Endodermal cell (in vitro differentiated cells): ENCODE results near the gene LRRC75B. TPM values are rescaled to one million over a fixed set of nuclear protein-coding genes. Genes with fewer than 3 reads are reported as not detected.
"Not testable (repeated sequence)": the region's sequence is repeated elsewhere in the genome, so short reads cannot be mapped to it uniquely, and the experiment has no call there.

Experiments
- DNase-seq: peaks from one replicate; pipeline ENCODE4 v3.0.0-alpha.2; 2017
- H3K27ac ChIP-seq: 2 replicates; pipeline ENCODE4 v1.5.1; 2013; ENCODE audit warnings: mild to moderate bottlenecking, low read depth, low read length, moderate library complexity
- H3K27me3 ChIP-seq: 2 replicates; pipeline ENCODE4 v1.6.1; 2013; ENCODE audit warnings: mild to moderate bottlenecking, low read length, moderate library complexity; ENCODE audit not compliant: insufficient read depth, control insufficient read depth, poor library complexity, severe bottlenecking
- H3K36me3 ChIP-seq: 2 replicates; pipeline ENCODE4 v1.7.0; 2013; ENCODE audit warnings: mild to moderate bottlenecking, low read length, moderate library complexity; ENCODE audit not compliant: control insufficient read depth, insufficient read depth
- H3K4me1 ChIP-seq: one replicate; pipeline ENCODE4 v1.7.0; 2013; ENCODE audit warnings: low read length; ENCODE audit not compliant: control insufficient read depth, insufficient read depth
- H3K4me3 ChIP-seq: 2 replicates; pipeline ENCODE4 v1.5.1; 2013; ENCODE audit warnings: mild to moderate bottlenecking, low read length, moderate library complexity
- H3K9ac ChIP-seq: 2 replicates; pipeline ENCODE4 v1.6.1; 2013; ENCODE audit warnings: mild to moderate bottlenecking, low read length, moderate library complexity; ENCODE audit not compliant: poor library complexity, severe bottlenecking; ENCODE audit errors: extremely low read depth
- H3K9me3 ChIP-seq: 2 replicates; pipeline ENCODE4 v1.6.1; 2013; ENCODE audit warnings: mild to moderate bottlenecking, low read length, moderate library complexity; ENCODE audit not compliant: control insufficient read depth
- H3K27ac Mint-ChIP-seq: 2 replicates; pipeline ENCODE4 v1.8.0; 2020; ENCODE audit warnings: mixed read lengths
- H3K27me3 Mint-ChIP-seq: 2 replicates; pipeline ENCODE4 v1.8.0; 2021; ENCODE audit warnings: mild to moderate bottlenecking, mixed read lengths; ENCODE audit not compliant: insufficient read depth
- H3K36me3 Mint-ChIP-seq: 2 replicates; pipeline ENCODE4 v1.8.0; 2020; ENCODE audit warnings: low read depth, mixed read lengths
- H3K4me1 Mint-ChIP-seq: 2 replicates; pipeline ENCODE4 v1.8.0; 2020; ENCODE audit warnings: mixed read lengths
- H3K4me3 Mint-ChIP-seq: 2 replicates; pipeline ENCODE4 v1.8.0; 2020; ENCODE audit warnings: mild to moderate bottlenecking, moderate library complexity, mixed read lengths
- H3K9me3 Mint-ChIP-seq: 2 replicates; pipeline ENCODE4 v1.8.0; 2020; ENCODE audit warnings: mild to moderate bottlenecking, mixed read lengths
- CTCF ChIP-seq: fragments of 200-600 bp; sonication (generic); conservative IDR thresholded peaks from 2 replicates; pipeline ENCODE4 v1.5.0; 2021; ENCODE audit warnings: antibody characterized with exemption, mild to moderate bottlenecking
- WGBS, 2 experiments: methylation state at CpG; one replicate each; pipeline versions ENCODE4 v1.1.5 to v1.1.7; 2013; ENCODE audit warnings: missing lambda C conversion rate in 2 of 2, mixed read lengths in 1 of 2; ENCODE audit not compliant: insufficient coverage in 1 of 2, insufficient read length in 1 of 2; 5-methylcytosine and 5-hydroxymethylcytosine counted together
- long read RNA-seq, 4 experiments: library from polyadenylated mRNA in 2 of 4; library from RNA in 1 of 4; library from capped mRNA in 1 of 4; stranded (forward) in 3 of 4; unstranded in 1 of 4; transcript quantifications; one replicate each; pipeline ENCODE4 v2.0.0, GENCODE V29; 2020 to 2021; ENCODE audit warnings: inconsistent platforms in 1 of 4
- polyA plus RNA-seq, 2 experiments: library from polyadenylated mRNA; stranded (reverse); fragments of 50-300 nt; gene quantifications; one replicate each; pipeline ENCODE4 v1.2.3, GENCODE V29; 2013
- total RNA-seq, 2 donors: library from RNA; stranded (reverse); fragmentation: NEBNext Ultra II Directional in 1 of 2; extraction: Animal tissue kit (Norgen Biotek cat#: 25700) in 1 of 2; gene quantifications; 2 replicates in 1 of 2; 3 replicates in 1 of 2; pipeline ENCODE4 v1.2.1, GENCODE V29; 2021

LRRC75B gene
- 10 to 100 TPM; 27.4 to 31.2 TPM for total RNA-seq
- polyA plus RNA-seq (2013, experiment 1 of 2) = 30.7 TPM
- polyA plus RNA-seq (2013, experiment 2 of 2) = 24.6 TPM
- long read RNA-seq, experiment 1, partial matches to known transcripts = 3 of 13 reads
- long read RNA-seq, experiment 1, other reads (novel, unspliced or antisense) = 7 of 13 reads
- long read RNA-seq, experiment 2, transcript LRRC75B-201 (4 exons, 1,238 nt) = major isoform, 15 of 80 reads
- long read RNA-seq, experiment 2, partial matches to known transcripts = 18 of 80 reads
- long read RNA-seq, experiment 2, other reads (novel, unspliced or antisense) = 42 of 80 reads
- long read RNA-seq, experiment 3, partial matches to known transcripts = 8 of 20 reads
- long read RNA-seq, experiment 3, other reads (novel, unspliced or antisense) = 12 of 20 reads
- long read RNA-seq, experiment 4, partial matches to known transcripts = 1 of 4 reads
- long read RNA-seq, experiment 4, other reads (novel, unspliced or antisense) = 3 of 4 reads

GRCh38 chr22:24592851-24593558 lies at the start of gene LRRC75B:
LRRC75B (minus strand) TSS chr22:24593073; CDS start chr22:24593039, 34 bp downstream.
- 6 to 10% methylated on average over 32 to 72 of the region's 72 CpGs for WGBS, 2 experiments
- Histone ChIP-seq H3K9me3 (no peaks in the 10 kb centered on the region), H3K9ac (peak within 1 kb of the TSS; percentile 64), H3K27ac (peak within 1 kb of the TSS; percentile 68), H3K36me3 (no peaks in the 10 kb centered on the region), H3K27me3 (no peaks in the 10 kb centered on the region), H3K4me3 (peak within 1 kb of the TSS; percentile 82), H3K4me1 (no peaks in the 10 kb centered on the region)
- Mint-ChIP-seq H3K27ac (peak within 1 kb of the TSS; percentile 91), H3K36me3 (no peaks in the 10 kb centered on the region), H3K9me3 (no peaks in the 10 kb centered on the region), H3K4me3 (peak within 1 kb of the TSS; percentile 88), H3K4me1 (no peaks in the 10 kb centered on the region), H3K27me3 (no peaks in the 10 kb centered on the region)
- peak; percentile 96 for DNase-seq
- TF ChIP-seq CTCF = no peak

GRCh38 chr22:24642307-24642706 lies 49.4 kb upstream of the LRRC75B start:
- not testable (repeated sequence) for H3K4me3 Mint-ChIP-seq, H3K27ac Mint-ChIP-seq, H3K9me3 Mint-ChIP-seq, H3K27ac ChIP-seq, H3K4me1 Mint-ChIP-seq, H3K9me3 ChIP-seq, H3K4me3 ChIP-seq, H3K36me3 Mint-ChIP-seq, DNase-seq, H3K27me3 ChIP-seq, H3K27me3 Mint-ChIP-seq, H3K36me3 ChIP-seq, H3K4me1 ChIP-seq, H3K9ac ChIP-seq
- WGBS, 2 experiments = 95% methylated on average over 1 of the region's 1 CpG; no CpG with 5 or more reads in 1 of the 2 experiments

- peaks cover 17% of the 10 kb centered on the region for H3K4me1 Mint-ChIP-seq
- not testable (repeated sequence) for H3K9me3 ChIP-seq, H3K4me1 ChIP-seq, DNase-seq, H3K9ac ChIP-seq, H3K4me3 Mint-ChIP-seq, H3K27ac ChIP-seq, H3K4me3 ChIP-seq, H3K36me3 ChIP-seq, H3K27ac Mint-ChIP-seq, H3K27me3 ChIP-seq, H3K36me3 Mint-ChIP-seq, H3K27me3 Mint-ChIP-seq, H3K9me3 Mint-ChIP-seq
- 83 to 96% methylated on average over 1 to 3 of the region's 3 CpGs for whole genome bisulfite sequencing, 2 experiments
Measured at GRCh38 chr22:24636513-24636912, 43.6 kb upstream of the LRRC75B start.

- peak; percentile 58 for DNase-seq
- H3K27ac ChIP-seq, H3K4me3 Mint-ChIP-seq, H3K36me3 Mint-ChIP-seq, H3K27me3 ChIP-seq, H3K4me1 ChIP-seq, H3K9me3 Mint-ChIP-seq, H3K9me3 ChIP-seq, H3K27ac Mint-ChIP-seq, H3K9ac ChIP-seq, H3K27me3 Mint-ChIP-seq, H3K36me3 ChIP-seq, H3K4me3 ChIP-seq: not testable (repeated sequence)
- TF ChIP-seq CTCF = peak; percentile 56
- peaks cover 30% of the 10 kb centered on the region for H3K4me1 Mint-ChIP-seq
- WGBS, 2 experiments = 60 to 82% methylated on average over 3 to 9 of the region's 10 CpGs
Measured at GRCh38 chr22:24634776-24635389, 42.0 kb upstream of the LRRC75B start.

- peak; percentile 34 for DNase-seq
- not testable (repeated sequence) for H3K36me3 Mint-ChIP-seq, H3K4me1 ChIP-seq, H3K4me3 ChIP-seq, H3K9me3 Mint-ChIP-seq, H3K4me3 Mint-ChIP-seq, H3K27me3 Mint-ChIP-seq, H3K9me3 ChIP-seq, H3K27ac ChIP-seq, H3K36me3 ChIP-seq, H3K27me3 ChIP-seq, H3K9ac ChIP-seq, H3K27ac Mint-ChIP-seq
- H3K4me1 Mint-ChIP-seq = peaks cover 30% of the 10 kb centered on the region
- WGBS, 2 experiments = 89% methylated on average over 4 to 15 of the region's 16 CpGs
Measured at GRCh38 chr22:24633231-24634023, 40.6 kb upstream of the LRRC75B start.
